H1 (cell line): ENCODE data around the gene C5orf34. TPM values are rescaled to one million over a fixed set of nuclear protein-coding genes. Genes with fewer than 3 reads are reported as not detected.

Source experiments
- CHD7 ChIP-seq: fragments of 300-600 bp; sonication (generic); IDR thresholded peaks from 2 replicates; pipeline ENCODE4 v1.7.1; 2012; ENCODE audit warnings: low read length, moderate library complexity, mild to moderate bottlenecking, inconsistent platforms; ENCODE audit not compliant: insufficient replicate concordance
- polyA plus RNA-seq, 7 experiments: library from polyadenylated mRNA; depleted of rRNA in 3 of 7; stranded (reverse) in 5 of 7; unstranded in 2 of 7; fragments of >200 nt in 5 of 7; fragments of 200-250 nt in 2 of 7; gene quantifications; 1 replicate in 5 of 7; 2 replicates in 1 of 7; 4 replicates in 1 of 7; pipeline versions ENCODE4 v1.2.1 to v1.2.3, GENCODE V29; 2011 to 2013; ENCODE audit warnings: missing spikeins in 2 of 7, mixed read lengths in 2 of 7
- total RNA-seq: library from RNA; stranded (reverse); fragmentation: NEBNext Ultra II Directional; extraction: Animal tissue kit (Norgen Biotek cat#: 25700); gene quantifications from 2 replicates; pipeline ENCODE4 v1.2.1, GENCODE V29; 2021

Gene C5orf34
- total and polyA plus RNA-seq, 2 of the 8 experiments (the other 6 are each of a cell fraction or from before 2014, with no cell fraction given) = 6.8 to 8.6 TPM

GRCh38 chr5:43461066-43461465 lies 53.9 kb downstream of the C5orf34 start (continued):
- no peak for TF ChIP-seq CHD7
